ENCODE measurements around the gene BCO2.

The BCO2 gene

DNA sequence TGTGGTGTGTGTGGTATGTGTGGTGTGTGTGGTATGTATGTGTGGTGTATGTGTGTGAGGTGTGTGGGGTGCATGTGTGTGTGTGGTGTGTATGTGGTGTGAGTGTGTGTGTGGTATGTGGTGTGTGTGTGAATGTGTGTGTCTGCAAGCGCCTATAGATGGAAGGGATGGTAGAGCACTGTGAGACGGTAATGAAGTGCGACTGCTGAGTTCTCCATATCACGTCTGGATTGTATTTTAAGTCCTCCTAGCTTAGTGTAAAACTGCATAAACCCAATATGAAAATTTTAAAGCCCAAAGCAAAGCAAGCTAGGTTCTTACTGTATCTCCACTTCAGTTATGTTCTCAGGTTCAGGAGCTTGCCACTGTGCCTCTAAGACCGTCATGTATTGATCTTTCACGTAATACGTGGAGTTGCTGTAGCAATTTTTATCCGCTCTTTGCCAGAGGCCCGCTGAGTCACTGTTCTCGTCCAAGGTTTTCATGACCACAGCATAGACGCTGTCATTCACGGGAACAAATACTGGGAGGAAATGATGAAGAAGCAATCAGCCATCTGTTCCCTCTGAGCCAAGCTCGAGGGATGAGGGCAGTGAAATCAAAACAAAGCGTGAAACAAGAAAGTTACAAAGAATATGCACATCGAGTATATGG lies 79.9 kb downstream of the BCO2 start:
- no peak for DNase-seq

DNA sequence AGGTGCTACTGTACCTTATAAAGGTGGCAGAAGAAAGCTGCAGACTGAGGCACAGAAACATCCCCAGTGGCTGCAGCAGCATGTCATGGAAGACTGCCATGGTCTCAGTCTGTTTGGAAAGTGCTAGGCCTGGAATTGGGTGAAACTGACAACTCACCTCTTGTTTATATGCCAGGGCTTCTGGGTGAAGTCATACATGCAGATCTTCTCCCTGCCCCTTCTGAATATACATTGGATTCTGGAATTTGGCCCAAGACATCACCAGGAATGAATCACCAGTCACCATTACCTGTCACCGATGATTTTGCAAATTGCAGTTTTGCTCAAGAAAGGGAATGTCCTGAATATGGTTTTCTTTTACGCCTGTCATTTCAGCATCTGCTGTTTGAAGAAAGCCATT lies 85.2 kb downstream of the BCO2 start, which contains the start of gene PLET1:
PLET1 (minus strand) TSS at position 371 of the 400 bp plus-strand sequence; CDS start at position 100, 271 bp downstream.
- DNase-seq, result no peak

DNA sequence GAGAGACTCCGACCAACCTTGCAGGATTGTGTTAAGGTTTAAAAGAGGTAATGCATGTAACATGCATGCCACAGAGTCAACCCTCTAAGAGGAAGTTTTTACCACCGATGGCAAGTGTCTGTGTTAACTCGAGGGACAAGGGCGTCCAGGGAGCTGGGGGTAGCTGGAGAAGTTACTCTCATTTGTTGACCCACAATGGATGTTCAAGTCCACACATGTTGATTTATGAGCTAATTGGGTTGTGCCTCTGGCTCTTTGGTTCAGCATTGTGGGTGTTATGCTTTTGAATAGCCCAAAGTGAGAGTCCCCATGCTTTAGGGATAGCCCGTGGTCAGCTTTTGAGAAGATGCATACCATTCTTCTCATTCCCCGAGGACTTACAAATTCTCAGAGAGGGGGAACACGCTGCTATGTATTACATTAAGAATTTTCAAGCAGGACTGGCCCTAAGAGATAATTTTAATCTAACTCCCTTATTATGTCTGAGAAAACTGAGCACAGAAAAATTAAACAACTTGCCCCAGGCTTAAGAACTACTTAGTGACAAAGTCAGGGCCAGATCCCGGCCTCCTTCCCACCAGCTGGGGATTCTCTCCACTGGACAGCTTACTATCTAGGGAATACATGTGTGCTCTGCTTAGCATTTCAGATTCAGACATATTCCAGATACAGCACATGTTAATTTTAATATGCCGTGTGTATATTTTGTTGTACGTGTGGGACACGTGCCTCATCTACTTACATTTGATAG lies 90.5 kb downstream of the BCO2 start:
- no peak for DNase-seq

GRCh38 chr11:112266410-112266778 lies 91.1 kb downstream of the BCO2 start:
- DNase-seq, result no peak

DNA sequence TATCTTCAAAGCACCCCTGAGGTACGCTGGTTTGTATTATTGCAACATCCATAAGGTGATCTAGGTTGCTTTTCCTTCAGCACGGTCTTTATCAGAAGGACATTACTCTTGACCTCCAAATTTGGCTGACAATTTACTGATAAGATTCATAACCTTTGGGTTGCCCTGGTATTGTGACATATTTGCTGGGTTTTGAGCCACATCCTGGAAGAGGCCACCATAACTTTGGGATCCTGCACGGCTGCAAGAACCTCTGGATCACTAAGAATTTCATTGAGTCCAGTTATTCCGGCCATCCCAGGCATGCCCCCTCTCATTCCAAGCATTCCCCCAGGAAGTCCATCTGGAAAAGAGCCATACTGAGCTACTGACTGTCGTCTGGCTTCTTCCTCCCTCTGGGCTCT lies 91.9 kb downstream of the BCO2 start:
- DNase-seq, result no peak

DNA sequence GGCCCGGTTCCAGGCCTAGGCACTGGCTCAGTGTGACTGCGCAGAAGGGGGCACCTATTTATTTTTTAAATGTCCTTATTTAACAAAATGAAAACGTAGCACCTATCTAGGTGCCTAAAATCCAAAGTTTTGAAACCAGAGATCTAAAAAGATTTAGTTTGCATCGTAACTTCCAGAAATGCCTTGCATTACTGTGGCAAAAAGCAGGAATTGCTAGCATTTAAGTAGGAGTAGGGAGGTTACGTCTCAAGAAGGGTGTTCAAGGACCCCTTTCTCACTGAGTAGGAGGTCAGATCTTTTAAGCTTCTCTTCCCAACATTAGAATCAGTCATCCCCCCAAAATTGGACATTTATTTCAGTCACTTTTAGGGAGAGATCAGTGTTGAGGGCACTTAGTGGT lies 93.1 kb downstream of the BCO2 start:
- DNase-seq, result no peak

Measured in activated CD4-positive, alpha-beta T cell treated with anti-CD3 and anti-CD28 coated beads, Interleukin-2, amount 50 U/mL, for 4 hours (primary cell).